T-cell (primary cell): ENCODE results near the gene DPYD. TPM values are rescaled to one million over a fixed set of nuclear protein-coding genes. Genes with fewer than 3 reads are reported as not detected.

Experiments
- ATAC-seq, 4 experiments: fragments of 200-7000 bp in 3 of 4; fragments of 150-1000 bp in 1 of 4; cut with Tn5 transposase; replicated peaks in 1 of 4; 1 replicate in 3 of 4; 2 replicates in 1 of 4; pipeline ENCODE4 v1.10.0; 2021; ENCODE audit warnings: moderate library complexity in 3 of 4, mild to moderate bottlenecking in 2 of 4, moderate number of reproducible peaks in 1 of 4
- CTCF ChIA-PET, 2 donors: fragments of 300-600 bp; sonication (Branson Sonifier 250); formaldehyde crosslinking; loops; one replicate each; lab custom pipeline; 2022; ENCODE audit warnings: antibody characterized with exemption in 2 of 2; lab: Charles Lee
- POLR2A ChIA-PET, 2 donors: fragments of 300-600 bp; sonication (Branson Sonifier 250); formaldehyde crosslinking; loops; one replicate each; lab custom pipeline; 2022; ENCODE audit warnings: antibody characterized with exemption in 2 of 2; lab: Charles Lee
- DNase-seq, 35 experiments: peaks; one replicate each; pipeline versions ENCODE4 v3.0.0 to v3.0.0-alpha.2; 2013 to 2023
- H3K27ac ChIP-seq: one replicate; pipeline ENCODE4 v1.5.1; 2013; ENCODE audit warnings: low read length
- H3K27me3 ChIP-seq, 2 experiments: replicated peaks in 1 of 2; 1 replicate in 1 of 2; 2 replicates in 1 of 2; pipeline versions ENCODE4 v1.6.1 to v1.7.0; 2013; ENCODE audit warnings: low read length in 1 of 2, mixed read lengths in 1 of 2; ENCODE audit not compliant: control insufficient read depth in 2 of 2, insufficient read depth in 2 of 2; ENCODE audit errors: extremely low read depth in 1 of 2
- H3K36me3 ChIP-seq, 2 donors: 1 replicate in 1 of 2; 2 replicates in 1 of 2; pipeline versions ENCODE4 v1.6.1 to v1.7.0; 2013; ENCODE audit warnings: low read length in 1 of 2; ENCODE audit not compliant: control insufficient read depth in 2 of 2, insufficient read depth in 1 of 2; ENCODE audit errors: extremely low read depth in 1 of 2
- H3K4me1 ChIP-seq, 2 experiments: 1 replicate in 1 of 2; 2 replicates in 1 of 2; pipeline versions ENCODE4 v1.6.1 to v1.7.0; 2013; ENCODE audit warnings: low read length in 2 of 2, mixed read lengths in 1 of 2; ENCODE audit not compliant: insufficient read depth in 2 of 2, control insufficient read depth in 1 of 2; ENCODE audit errors: extremely low read depth in 1 of 2
- H3K4me3 ChIP-seq, 2 donors: 1 replicate in 1 of 2; 2 replicates in 1 of 2; pipeline versions ENCODE4 v1.5.1 to v1.7.0; 2013; ENCODE audit warnings: mild to moderate bottlenecking in 2 of 2, low read length in 1 of 2, moderate library complexity in 1 of 2; ENCODE audit not compliant: control insufficient read depth in 1 of 2; ENCODE audit errors: extremely low read depth in 1 of 2
- H3K9me3 ChIP-seq: 2 replicates; pipeline ENCODE4 v1.7.0; 2013
- H3K27ac Mint-ChIP-seq, 2 donors: one replicate each; pipeline ENCODE4 v1.8.0; 2020 to 2021; ENCODE audit warnings: mild to moderate bottlenecking in 2 of 2, mixed read lengths in 2 of 2
- H3K27me3 Mint-ChIP-seq, 2 donors: one replicate each; pipeline ENCODE4 v1.8.0; 2021 to 2022; ENCODE audit warnings: mixed read lengths in 2 of 2
- H3K36me3 Mint-ChIP-seq: one replicate; pipeline ENCODE4 v1.8.0; 2021; ENCODE audit warnings: mixed read lengths
- H3K4me1 Mint-ChIP-seq, 3 donors: one replicate each; pipeline ENCODE4 v1.8.0; 2020 to 2022; ENCODE audit warnings: mixed read lengths in 3 of 3, mild to moderate bottlenecking in 1 of 3
- H3K4me3 Mint-ChIP-seq, 3 donors: one replicate each; pipeline ENCODE4 v1.8.0; 2020 to 2022; ENCODE audit warnings: mild to moderate bottlenecking in 3 of 3, mixed read lengths in 3 of 3, moderate library complexity in 3 of 3
- H3K9me3 Mint-ChIP-seq, 3 donors: one replicate each; pipeline ENCODE4 v1.8.0; 2020 to 2022; ENCODE audit warnings: mixed read lengths in 3 of 3
- WGBS: methylation state at CpG from one replicate; pipeline ENCODE4 v1.1.5; 2013; ENCODE audit warnings: missing lambda C conversion rate; ENCODE audit not compliant: insufficient coverage; 5-methylcytosine and 5-hydroxymethylcytosine counted together
- total RNA-seq, 35 experiments: library from RNA in 6 of 35; stranded (reverse) in 6 of 35; fragments of 120-200 nt in 1 of 35; gene quantifications; one replicate each; pipeline versions ENCODE4 v1.2.1 to v1.2.4 and lab custom pipeline; 2013 to 2026

The DPYD gene
- total RNA-seq, 5 donors from 2014 or later (not counting 1 experiment from before 2014, with no cell fraction given): 39.1 to 74.1 (median 47.8) TPM

DNA sequence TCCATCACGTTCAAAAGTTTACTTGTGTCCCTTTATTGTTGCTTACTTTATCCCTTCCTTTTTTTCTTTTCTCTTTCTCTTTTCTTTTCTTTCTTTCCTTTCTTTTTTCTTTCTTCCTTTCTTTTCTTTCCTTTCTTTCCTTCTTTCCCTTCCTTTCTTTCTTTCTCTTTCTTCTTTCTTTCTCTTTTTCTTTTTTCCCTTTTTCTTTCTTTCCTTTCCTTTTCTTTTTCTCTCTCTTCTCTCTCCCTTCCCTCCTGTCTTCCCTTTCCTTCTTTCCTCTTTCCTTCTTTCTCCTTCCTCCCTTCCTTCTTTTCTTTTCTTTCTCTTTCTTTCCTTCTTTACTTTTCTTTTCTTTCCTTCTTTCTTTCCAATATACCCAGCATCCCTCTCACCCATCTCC is 391.2 kb downstream of the DPYD start:
- H3K36me3 Mint-ChIP-seq: peaks cover 50% of the 10 kb centered on the region
- WGBS: 92% methylated on average over 1 of the region's 1 CpG
- H3K4me1 ChIP-seq: no peaks in the 10 kb centered on the region
- CTCF ChIA-PET: no interaction called here
- H3K27me3 Mint-ChIP-seq: no peaks in the 10 kb centered on the region
- ATAC-seq (no peak), DNase-seq (no peak)
- H3K9me3 ChIP-seq: no peaks in the 10 kb centered on the region
- no peak overlapping the region for H3K4me3 ChIP-seq
- no peaks in the 10 kb centered on the region for H3K36me3 ChIP-seq
- no peaks in the 10 kb centered on the region for H3K27me3 ChIP-seq
- peaks cover 0 to 5% (median 0%) of the 10 kb centered on the region in 3 donors for H3K4me1 Mint-ChIP-seq
- H3K27ac ChIP-seq: no peak overlapping the region
- POLR2A ChIA-PET: no interaction called here
- H3K27ac Mint-ChIP-seq: no peak overlapping the region
- H3K9me3 Mint-ChIP-seq: peaks cover 0 to 5% (median 2%) of the 10 kb centered on the region in 3 donors
- H3K4me3 Mint-ChIP-seq: no peak overlapping the region

DNA sequence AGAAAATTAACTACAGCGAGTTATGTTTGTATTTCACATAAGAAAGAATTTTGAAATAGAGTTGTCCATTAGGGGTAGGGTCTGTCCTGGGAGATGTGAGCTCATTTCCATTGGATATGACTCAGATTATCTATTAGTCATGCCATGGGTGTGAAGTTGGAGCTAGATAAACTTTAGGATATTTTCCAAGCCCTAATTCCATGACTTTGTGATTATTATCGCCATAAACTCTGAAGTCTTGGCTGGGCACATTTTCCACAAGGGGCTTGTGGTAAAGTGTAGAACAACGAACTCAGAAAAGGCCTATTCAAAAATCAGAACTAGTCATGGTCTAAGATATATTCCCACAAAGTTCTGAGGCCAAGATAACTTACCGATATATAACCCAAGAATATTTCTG is 396.6 kb downstream of the DPYD start:
- DNase-seq (no peak), ATAC-seq (no peak)
- Mint-ChIP-seq H3K4me3 (no peak overlapping the region), H3K9me3 (peaks cover 5 to 10% (median 7%) of the 10 kb centered on the region in 3 donors), H3K4me1 (peaks cover 0 to 5% (median 0%) of the 10 kb centered on the region in 3 donors), H3K36me3 (peaks cover 63% of the 10 kb centered on the region), H3K27me3 (no peaks in the 10 kb centered on the region), H3K27ac (no peak overlapping the region)
- no peak overlapping the region for H3K27ac ChIP-seq
- WGBS: 100% methylated on average over 1 of the region's 4 CpGs
- ChIA-PET POLR2A (no interaction called here), CTCF (no interaction called here)
- no peaks in the 10 kb centered on the region for H3K9me3 ChIP-seq
- H3K4me1 ChIP-seq: no peaks in the 10 kb centered on the region
- no peaks in the 10 kb centered on the region for H3K27me3 ChIP-seq
- H3K36me3 ChIP-seq: no peaks in the 10 kb centered on the region
- H3K4me3 ChIP-seq: no peak overlapping the region

DNA sequence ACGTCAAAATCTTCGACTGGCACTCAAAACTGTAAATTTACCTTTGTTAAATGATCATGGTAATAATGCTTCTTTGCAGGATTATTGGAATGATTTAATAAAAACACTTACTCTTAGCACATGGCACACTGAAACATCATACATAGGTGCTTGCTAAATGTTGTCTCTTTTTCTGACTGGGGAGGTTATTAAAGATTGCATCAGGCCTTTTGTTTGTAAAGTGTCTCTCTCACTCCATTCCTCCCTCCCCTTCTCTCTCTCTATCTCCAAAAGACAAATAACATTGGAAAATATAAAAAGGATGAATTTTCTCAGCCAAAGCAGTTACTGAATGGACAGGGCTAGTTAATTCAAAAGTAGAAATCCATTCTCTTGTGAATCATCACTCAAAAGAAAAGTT is 404.2 kb downstream of the DPYD start:
- no CpG with 5 or more reads among the region's 2 CpGs for WGBS
- no peak overlapping the region for H3K4me3 Mint-ChIP-seq
- no peak overlapping the region for H3K27ac Mint-ChIP-seq
- Histone ChIP-seq H3K27me3 (no peaks in the 10 kb centered on the region), H3K9me3 (no peaks in the 10 kb centered on the region), H3K4me3 (no peak overlapping the region), H3K4me1 (no peaks in the 10 kb centered on the region), H3K27ac (no peak overlapping the region), H3K36me3 (no peaks in the 10 kb centered on the region)
- peaks cover 50% of the 10 kb centered on the region for H3K36me3 Mint-ChIP-seq
- peaks cover 0 to 10% (median 2%) of the 10 kb centered on the region in 3 donors for H3K9me3 Mint-ChIP-seq
- ChIA-PET CTCF (interaction anchor here in 1 of 2 donors (0.6 kb wide), 1 partner anchor 111 kb away, joined by 4 read pairs; no protein-coding TSS in a partner anchor), POLR2A (no interaction called here)
- no peaks in the 10 kb centered on the region for H3K27me3 Mint-ChIP-seq
- H3K4me1 Mint-ChIP-seq: no peaks in the 10 kb centered on the region
- DNase-seq (no peak), ATAC-seq (no peak)

DNA sequence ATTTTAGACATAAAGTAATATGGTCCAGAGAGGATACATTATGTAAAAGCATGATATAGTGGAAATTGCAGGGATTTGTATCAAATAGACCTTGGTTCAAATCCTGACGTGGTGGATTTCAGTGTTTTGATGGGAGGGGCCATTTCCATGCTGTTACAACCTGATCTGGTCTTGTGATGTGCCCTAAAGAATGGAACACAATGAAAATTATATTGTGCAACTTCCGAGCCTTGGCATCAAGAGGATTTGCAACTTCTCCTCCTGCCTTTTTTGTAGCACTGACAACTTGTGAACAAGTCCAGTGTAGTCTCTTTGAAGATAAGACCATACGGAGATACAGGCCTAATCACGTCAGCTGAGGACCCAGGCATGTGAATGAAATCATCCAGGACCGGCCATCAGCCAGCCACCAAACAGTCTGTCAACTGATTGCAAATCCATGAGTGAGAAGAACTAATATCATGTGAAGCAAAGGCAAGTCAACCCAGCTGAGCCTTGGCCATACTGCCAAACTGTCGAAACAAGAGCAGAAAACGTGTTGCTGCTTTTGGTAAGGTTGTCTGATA is 412.1 kb downstream of the DPYD start:
- Histone ChIP-seq H3K27me3 (no peaks in the 10 kb centered on the region), H3K4me3 (no peak overlapping the region), H3K4me1 (no peaks in the 10 kb centered on the region), H3K27ac (no peak overlapping the region), H3K36me3 (no peaks in the 10 kb centered on the region), H3K9me3 (no peaks in the 10 kb centered on the region)
- ChIA-PET POLR2A (no interaction called here), CTCF (no interaction called here)
- peaks cover 55% of the 10 kb centered on the region for H3K36me3 Mint-ChIP-seq
- H3K27ac Mint-ChIP-seq: no peak overlapping the region
- DNase-seq (no peak), ATAC-seq (no peak)
- H3K27me3 Mint-ChIP-seq: no peaks in the 10 kb centered on the region
- H3K4me3 Mint-ChIP-seq: no peak overlapping the region
- no peaks in the 10 kb centered on the region for H3K9me3 Mint-ChIP-seq
- H3K4me1 Mint-ChIP-seq: peaks cover 0 to 5% (median 0%) of the 10 kb centered on the region in 3 donors
- 100% methylated on average over 4 of the region's 7 CpGs for WGBS

DNA sequence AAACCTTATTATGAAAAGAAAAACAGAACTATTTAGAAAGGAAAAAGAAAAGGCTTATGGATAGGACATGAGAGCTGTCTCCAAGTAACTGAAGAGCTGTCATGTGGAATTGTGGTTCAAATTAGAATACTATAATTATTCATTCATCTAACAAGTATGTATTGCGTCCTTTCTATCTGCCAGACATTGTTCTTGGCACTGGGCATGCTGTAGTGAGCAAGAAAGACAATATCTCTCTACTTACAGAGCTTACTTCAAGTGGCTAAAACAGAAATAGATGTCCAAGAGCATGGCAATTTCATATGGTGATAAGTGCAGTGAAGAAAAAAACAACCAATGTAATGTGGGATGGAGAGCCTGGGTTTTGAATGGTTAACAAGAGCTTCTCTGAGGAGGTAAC is 413.0 kb downstream of the DPYD start:
- no peak for ATAC-seq
- H3K36me3 Mint-ChIP-seq: peaks cover 58% of the 10 kb centered on the region
- H3K4me3 Mint-ChIP-seq: no peak overlapping the region
- H3K4me1 ChIP-seq: no peaks in the 10 kb centered on the region
- no peaks in the 10 kb centered on the region for H3K27me3 ChIP-seq
- no peak overlapping the region for H3K27ac Mint-ChIP-seq
- ChIA-PET POLR2A (no interaction called here), CTCF (no interaction called here)
- no peaks in the 10 kb centered on the region for H3K36me3 ChIP-seq
- H3K9me3 Mint-ChIP-seq: no peaks in the 10 kb centered on the region
- WGBS: no CpG with 5 or more reads among the region's 1 CpG
- no peak overlapping the region for H3K4me3 ChIP-seq
- no peaks in the 10 kb centered on the region for H3K9me3 ChIP-seq
- no peak for DNase-seq
- H3K27me3 Mint-ChIP-seq: no peaks in the 10 kb centered on the region
- H3K27ac ChIP-seq: no peak overlapping the region
- peaks cover 0 to 5% (median 0%) of the 10 kb centered on the region in 3 donors for H3K4me1 Mint-ChIP-seq

DNA sequence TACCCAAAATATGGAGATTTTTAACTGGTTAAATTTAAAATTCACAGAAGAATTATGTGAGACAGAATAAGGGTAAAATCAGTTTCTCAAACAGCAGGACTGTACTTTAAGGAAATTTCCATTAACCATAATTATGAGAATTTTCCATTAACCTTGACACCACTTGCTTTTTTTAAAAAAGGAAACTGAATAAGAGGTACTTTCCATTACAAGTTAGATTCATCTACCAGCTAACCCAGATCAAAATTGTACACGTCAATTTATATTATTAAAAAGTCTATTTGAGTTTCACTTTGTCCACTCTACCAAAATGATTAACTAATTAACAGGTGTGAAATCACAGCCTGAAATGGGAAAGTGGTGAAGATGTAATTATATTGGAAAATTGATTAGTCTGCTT is 414.5 kb downstream of the DPYD start:
- H3K9me3 ChIP-seq: no peaks in the 10 kb centered on the region
- ChIA-PET CTCF (no interaction called here), POLR2A (no interaction called here)
- Mint-ChIP-seq H3K9me3 (no peaks in the 10 kb centered on the region), H3K27ac (no peak overlapping the region), H3K4me1 (peaks cover 0 to 5% (median 0%) of the 10 kb centered on the region in 3 donors), H3K36me3 (peaks cover 51% of the 10 kb centered on the region), H3K4me3 (no peak overlapping the region), H3K27me3 (no peaks in the 10 kb centered on the region)
- H3K4me3 ChIP-seq: no peak overlapping the region
- ATAC-seq: no peak
- no peak for DNase-seq
- no peaks in the 10 kb centered on the region for H3K4me1 ChIP-seq
- no peak overlapping the region for H3K27ac ChIP-seq
- no peaks in the 10 kb centered on the region for H3K36me3 ChIP-seq
- H3K27me3 ChIP-seq: no peaks in the 10 kb centered on the region
- no CpG with 5 or more reads among the region's 1 CpG for WGBS

DNA sequence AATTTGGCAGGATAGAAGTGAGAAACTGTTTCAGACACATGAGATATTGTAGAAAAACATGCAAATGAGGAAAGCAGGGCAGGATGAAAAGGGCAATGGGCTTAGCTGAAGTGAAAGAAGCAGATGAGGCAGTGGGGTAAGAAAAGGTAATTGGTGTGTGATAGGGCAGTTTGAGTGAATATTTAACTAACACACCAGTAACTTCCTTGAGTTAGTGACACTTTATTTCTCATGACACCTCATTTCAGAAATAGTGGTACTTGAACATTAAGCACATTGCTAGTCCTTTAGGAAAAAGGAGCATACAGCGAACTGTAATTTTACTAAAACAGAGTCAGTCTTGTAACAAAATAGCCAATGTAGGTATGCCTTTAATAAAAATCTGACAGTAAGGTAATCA is 415.0 kb downstream of the DPYD start:
- no peaks in the 10 kb centered on the region for H3K36me3 ChIP-seq
- no peak overlapping the region for H3K27ac ChIP-seq
- Mint-ChIP-seq H3K27me3 (no peaks in the 10 kb centered on the region), H3K9me3 (no peaks in the 10 kb centered on the region), H3K27ac (no peak overlapping the region), H3K36me3 (peaks cover 54% of the 10 kb centered on the region), H3K4me1 (peaks cover 0 to 5% (median 0%) of the 10 kb centered on the region in 3 donors), H3K4me3 (no peak overlapping the region)
- H3K4me1 ChIP-seq: no peaks in the 10 kb centered on the region
- H3K27me3 ChIP-seq: no peaks in the 10 kb centered on the region
- WGBS: no CpG with 5 or more reads among the region's 1 CpG
- ATAC-seq (no peak), DNase-seq (no peak)
- no peaks in the 10 kb centered on the region for H3K9me3 ChIP-seq
- H3K4me3 ChIP-seq: no peak overlapping the region
- CTCF ChIA-PET: no interaction called here
- POLR2A ChIA-PET: no interaction called here
